ENCODE results near the gene RBBP8. TPM values are rescaled to one million over a fixed set of nuclear protein-coding genes. Genes with fewer than 3 reads are reported as not detected.

Gene RBBP8
- total and polyA plus RNA-seq, 2 experiments from 2014 or later: 13.1 to 25.7 TPM

- TF ChIP-seq EZH2phosphoT487 (IDR thresholded peaks at IDR 0.05; ENCODE audit: low read depth, severe bottlenecking, unreplicated experiment) (no peak), EZH2 (IDR thresholded peaks at IDR 0.05; ENCODE audit: borderline replicate concordance) (no peak), CTCF (IDR thresholded peaks at IDR 0.05; ENCODE audit: poor library complexity) (no peak)
- H3K4me2 ChIP-seq: no peak overlapping the region
- H3K4me3 ChIP-seq: no peak overlapping the region
- H4K20me1 ChIP-seq (ENCODE audit: insufficient read depth, poor library complexity, severe bottlenecking): no peaks in the 10 kb centered on the region
- H3K27me3 ChIP-seq: no peaks in the 10 kb centered on the region
- H2AFZ ChIP-seq: no peak overlapping the region
- no peaks in the 10 kb centered on the region for H3K79me2 ChIP-seq
- peaks cover 4% of the 10 kb centered on the region for H3K4me1 ChIP-seq (ENCODE audit: insufficient read depth)
- no peak for DNase-seq (ENCODE audit: low spot score)
- no peaks in the 10 kb centered on the region for H3K9me3 ChIP-seq (ENCODE audit: low read depth)
- no peaks in the 10 kb centered on the region for H3K36me3 ChIP-seq (replicated peaks; ENCODE audit: insufficient read depth, low read depth)
- no peak overlapping the region for H3K27ac ChIP-seq
- WGBS (ENCODE audit: low lambda C conversion rate, missing lambda C conversion rate): 79% methylated on average over 1 of the region's 1 CpG
- H3K9me2 ChIP-seq (replicated peaks; ENCODE audit: insufficient read depth): no peaks in the 10 kb centered on the region
Measured at GRCh38 chr18:23062011-23062410, 128.9 kb downstream of the RBBP8 start.

- no peaks in the 10 kb centered on the region for H3K9me2 ChIP-seq (replicated peaks; ENCODE audit: insufficient read depth)
- WGBS (ENCODE audit: low lambda C conversion rate, missing lambda C conversion rate): 96% methylated on average over 6 of the region's 6 CpGs
Measured at GRCh38 chr18:23063502-23063901, 130.4 kb downstream of the RBBP8 start.

GRCh38 chr18:23065234-23065806 is 132.2 kb downstream of the RBBP8 start:
- no peak overlapping the region for H3K4me3 ChIP-seq
- H3K27ac ChIP-seq: no peak overlapping the region
- no peaks in the 10 kb centered on the region for H3K4me1 ChIP-seq (ENCODE audit: insufficient read depth)
- H3K9me2 ChIP-seq (replicated peaks; ENCODE audit: insufficient read depth): no peaks in the 10 kb centered on the region
- no peak overlapping the region for H3K4me2 ChIP-seq
- TF ChIP-seq EZH2 (IDR thresholded peaks at IDR 0.05; ENCODE audit: borderline replicate concordance) (no peak), EZH2phosphoT487 (IDR thresholded peaks at IDR 0.05; ENCODE audit: low read depth, severe bottlenecking, unreplicated experiment) (no peak), CTCF (IDR thresholded peaks at IDR 0.05; ENCODE audit: poor library complexity) (no peak)
- no peaks in the 10 kb centered on the region for H3K36me3 ChIP-seq (replicated peaks; ENCODE audit: insufficient read depth, low read depth)
- DNase-seq (ENCODE audit: low spot score): no peak
- H3K9me3 ChIP-seq (ENCODE audit: low read depth): no peaks in the 10 kb centered on the region
- no peaks in the 10 kb centered on the region for H3K79me2 ChIP-seq
- no peak overlapping the region for H2AFZ ChIP-seq
- 95% methylated on average over 4 of the region's 4 CpGs for WGBS (ENCODE audit: low lambda C conversion rate, missing lambda C conversion rate)
- no peaks in the 10 kb centered on the region for H4K20me1 ChIP-seq (ENCODE audit: insufficient read depth, poor library complexity, severe bottlenecking)
- no peaks in the 10 kb centered on the region for H3K27me3 ChIP-seq

More at GRCh38 chr18:23063502-23063901, 130.4 kb downstream of the RBBP8 start:
- no peaks in the 10 kb centered on the region for H3K9me3 ChIP-seq (ENCODE audit: low read depth)
- no peaks in the 10 kb centered on the region for H3K4me1 ChIP-seq (ENCODE audit: insufficient read depth)
- no peaks in the 10 kb centered on the region for H3K36me3 ChIP-seq (replicated peaks; ENCODE audit: insufficient read depth, low read depth)
- no peak overlapping the region for H3K27ac ChIP-seq
- DNase-seq (ENCODE audit: low spot score): no peak
- H4K20me1 ChIP-seq (ENCODE audit: insufficient read depth, poor library complexity, severe bottlenecking): no peaks in the 10 kb centered on the region
- no peak overlapping the region for H3K4me3 ChIP-seq
- no peaks in the 10 kb centered on the region for H3K27me3 ChIP-seq
- no peak overlapping the region for H2AFZ ChIP-seq
- H3K79me2 ChIP-seq: no peaks in the 10 kb centered on the region
- no peak for TF ChIP-seq EZH2 (IDR thresholded peaks at IDR 0.05; ENCODE audit: borderline replicate concordance)
- no peak for TF ChIP-seq CTCF (IDR thresholded peaks at IDR 0.05; ENCODE audit: poor library complexity)
- no peak for TF ChIP-seq EZH2phosphoT487 (IDR thresholded peaks at IDR 0.05; ENCODE audit: low read depth, severe bottlenecking, unreplicated experiment)
- H3K4me2 ChIP-seq: no peak overlapping the region

All from hepatocyte (in vitro differentiated cells).